ENCODE measurements around the gene PDCL2.
A peak's percentile ranks its signal among the peaks of the same experiment; 100 is the strongest.
"Not testable (repeated sequence)": the region's sequence is repeated elsewhere in the genome, so short reads cannot be mapped to it uniquely, and the experiment has no call there.

Gene PDCL2

GRCh38 chr4:55588160-55588559 lies 3.9 kb downstream of the PDCL2 start:
- DNase-seq (ENCODE audit: low read depth in 2 of 2): no peak

- DNase-seq (ENCODE audit: low read depth in 2 of 2): not testable (repeated sequence)
These were observed 9.3 kb downstream of the PDCL2 start for GRCh38 chr4:55582773-55583172.

GRCh38 chr4:55578341-55579010 lies 13.6 kb downstream of the PDCL2 start:
- no peak for DNase-seq (ENCODE audit: low read depth in 2 of 2)

DNA sequence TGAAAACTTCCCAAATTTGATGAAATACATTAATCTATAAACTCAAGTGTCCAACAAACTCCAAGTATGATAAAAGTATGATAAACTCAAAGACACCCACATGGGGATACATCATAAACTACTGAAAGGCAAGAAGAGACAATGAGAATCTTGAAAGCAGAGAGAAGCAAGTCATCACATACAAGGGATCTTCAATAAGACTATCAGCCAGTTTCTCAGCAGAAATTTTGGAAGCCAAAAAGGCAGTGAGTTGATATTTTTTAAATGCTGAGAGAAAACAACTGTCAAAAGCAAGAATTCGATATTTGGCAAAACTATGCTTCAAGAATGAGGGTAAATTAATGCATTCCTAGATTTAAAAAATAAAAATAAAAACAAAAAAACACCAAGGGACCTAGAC lies 16.5 kb downstream of the PDCL2 start:
- no peak for DNase-seq (ENCODE audit: low read depth in 2 of 2)

DNA sequence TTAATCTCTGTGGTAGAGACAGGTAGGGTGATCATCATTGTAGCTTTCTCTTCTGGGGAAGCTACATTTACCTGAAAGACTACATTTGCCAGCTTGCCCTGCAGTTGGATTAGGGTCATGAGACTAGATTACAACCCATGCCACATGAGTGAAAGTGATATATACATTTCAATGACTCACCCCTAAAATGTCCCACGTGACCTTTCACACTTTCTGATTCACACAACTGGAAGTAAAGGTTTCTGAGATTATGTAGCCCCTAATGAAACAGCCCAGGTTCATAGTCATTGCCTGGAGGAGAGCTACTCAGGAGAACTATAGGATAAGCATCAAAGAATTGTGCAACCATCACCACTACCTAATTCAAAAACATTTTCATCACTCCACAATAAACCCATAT lies 17.8 kb downstream of the PDCL2 start:
- DNase-seq (ENCODE audit: low read depth in 2 of 2): no peak

DNA sequence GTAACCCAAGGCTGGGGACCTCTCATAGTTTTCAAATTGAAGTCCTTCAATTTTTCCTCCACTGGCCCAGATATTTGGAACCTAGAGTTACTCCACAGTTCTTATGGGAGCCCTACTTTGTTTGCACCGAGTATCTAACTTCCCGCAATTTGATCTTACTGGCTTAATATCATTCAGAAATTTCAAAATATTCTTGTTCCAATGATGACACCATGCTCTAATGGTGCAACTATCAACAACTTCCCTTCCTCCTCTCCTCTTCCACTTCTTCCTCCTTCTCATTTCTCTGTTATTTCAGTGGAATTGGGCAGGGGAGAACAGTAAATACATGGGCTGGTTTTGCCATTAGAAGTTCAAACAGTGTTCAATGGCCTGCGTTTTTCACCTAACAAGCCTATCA lies 20.2 kb downstream of the PDCL2 start:
- DNase-seq (ENCODE audit: low read depth in 2 of 2): no peak

DNA sequence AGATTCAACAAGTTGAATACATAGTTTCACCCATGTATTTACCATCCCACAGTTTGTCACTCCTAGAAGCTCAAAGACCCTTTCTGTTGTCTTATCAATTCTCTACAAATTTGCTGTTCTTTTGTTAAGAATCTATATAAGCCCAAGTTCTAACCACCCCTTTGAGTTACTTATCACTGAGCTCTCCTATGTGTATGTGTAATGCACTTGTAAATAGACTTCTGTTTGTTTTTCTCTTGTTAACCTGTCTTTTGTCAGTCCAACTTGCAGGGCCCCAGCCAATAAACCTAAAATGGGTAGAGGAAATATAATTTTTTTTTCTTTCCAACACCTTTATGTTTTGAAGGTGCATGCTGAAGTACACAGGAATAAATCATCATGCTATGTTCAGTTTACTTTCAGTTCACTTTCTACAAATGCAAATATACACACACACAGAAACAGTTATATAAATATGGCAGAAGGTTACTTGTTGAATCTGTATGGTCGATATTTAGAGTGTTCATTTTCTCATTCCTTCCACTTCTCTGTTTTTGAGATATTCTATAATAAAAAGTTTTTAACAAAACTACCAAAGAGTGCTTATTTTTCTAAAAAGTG lies 23.0 kb downstream of the PDCL2 start:
- no peak for DNase-seq (ENCODE audit: low read depth in 2 of 2)

GRCh38 chr4:55561889-55562288 lies 30.2 kb downstream of the PDCL2 start:
- DNase-seq (ENCODE audit: low read depth in 2 of 2): no peak

DNA sequence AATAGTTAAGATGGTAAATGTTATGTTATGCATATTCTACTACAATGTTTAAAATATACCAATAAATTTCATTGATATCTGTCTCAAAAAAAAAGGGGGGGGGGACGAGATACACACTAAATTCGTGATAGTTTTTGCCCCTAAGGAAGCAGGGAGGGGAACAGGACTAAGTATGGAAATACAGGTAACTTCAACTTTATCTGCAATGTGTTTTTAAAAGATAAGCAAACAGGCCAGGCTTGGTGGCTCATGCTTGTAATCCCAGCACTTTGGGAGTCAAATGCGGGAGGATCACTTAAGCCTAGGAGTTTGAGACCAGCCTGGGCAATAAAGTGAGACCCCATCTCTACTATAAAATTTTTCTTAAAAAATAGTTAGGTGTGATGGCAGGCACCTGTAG lies 31.9 kb downstream of the PDCL2 start:
- no peak for DNase-seq (ENCODE audit: low read depth in 2 of 2)

DNA sequence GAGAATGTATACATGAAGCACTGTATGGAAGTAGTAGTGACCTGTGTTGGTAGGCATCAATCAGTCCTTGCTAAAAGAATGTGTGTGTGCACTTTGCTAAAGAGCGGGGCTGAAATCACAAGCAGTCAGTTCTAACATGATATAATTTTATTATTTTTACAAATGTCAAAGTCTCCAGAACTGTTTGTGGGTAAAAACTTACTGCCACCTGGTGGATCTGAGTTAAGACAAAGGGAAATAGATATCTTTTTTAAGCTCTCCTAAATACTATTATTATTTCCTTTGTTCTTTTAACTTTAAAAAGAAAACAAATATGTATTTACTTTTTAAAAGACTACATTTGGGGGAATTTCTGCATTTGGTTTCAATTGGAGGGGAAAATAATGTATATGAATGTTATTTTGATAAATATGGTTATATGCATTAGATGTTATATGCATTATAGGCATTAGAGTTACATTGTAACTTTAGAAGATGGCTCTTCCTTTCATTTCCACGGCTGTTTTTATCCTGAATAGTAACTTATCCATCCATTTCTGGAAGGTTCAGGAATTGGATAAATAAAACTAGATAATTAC lies 37.5 kb downstream of the PDCL2 start:
- DNase-seq (ENCODE audit: low read depth in 2 of 2): no peak

GRCh38 chr4:55553441-55554201 lies 38.4 kb downstream of the PDCL2 start:
- DNase-seq (ENCODE audit: low read depth in 2 of 2): no peak

- not testable (repeated sequence) for DNase-seq (ENCODE audit: low read depth in 2 of 2)
These were observed 40.1 kb downstream of the PDCL2 start for GRCh38 chr4:55551964-55552363.

DNA sequence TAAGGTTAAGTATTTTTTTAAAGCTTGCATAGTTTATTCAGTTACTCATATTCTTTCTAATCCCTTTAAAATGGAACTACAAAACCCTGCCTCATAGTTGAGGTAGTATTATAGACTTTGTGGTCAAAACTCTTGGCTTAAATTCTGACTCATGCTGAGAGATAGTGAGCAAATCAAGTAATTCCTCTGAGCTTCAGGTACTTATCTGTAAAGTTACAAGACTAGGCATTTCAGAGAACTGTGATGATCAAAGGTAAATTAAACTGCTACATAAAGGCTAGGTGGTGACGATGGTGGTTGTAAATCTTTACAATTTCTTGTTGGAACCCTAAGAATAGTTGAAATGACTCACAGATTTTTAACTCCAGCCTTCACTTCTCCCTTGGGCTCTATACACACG lies 42.2 kb downstream of the PDCL2 start:
- DNase-seq (ENCODE audit: low read depth in 2 of 2): no peak

DNA sequence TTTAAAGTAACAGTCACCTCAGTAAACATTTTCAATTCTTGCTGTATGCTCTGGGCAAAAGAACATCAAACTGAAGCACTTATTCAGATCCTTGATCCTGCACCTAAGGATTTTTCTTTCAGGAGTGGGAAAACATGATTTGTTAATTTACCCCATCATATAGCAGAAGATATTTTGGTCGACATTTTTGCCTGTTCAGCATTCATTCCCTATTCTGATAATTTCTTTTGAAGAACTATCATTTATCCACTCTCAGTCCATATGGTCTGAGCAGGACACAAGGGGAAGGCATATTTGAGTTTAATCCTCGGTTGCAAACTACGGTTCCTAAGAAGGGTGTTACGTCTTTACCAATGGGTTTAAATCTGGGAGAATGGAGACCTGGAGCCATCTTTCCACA lies 44.1 kb downstream of the PDCL2 start:
- no peak for DNase-seq (ENCODE audit: low read depth in 2 of 2)

- DNase-seq (ENCODE audit: low read depth in 2 of 2): no peak
These were observed 44.6 kb downstream of the PDCL2 start for GRCh38 chr4:55547466-55547770.

GRCh38 chr4:55546756-55547465 lies 45.1 kb downstream of the PDCL2 start, which contains the start of gene CLOCK:
CLOCK (minus strand) TSS chr4:55546909; CDS start chr4:55482785, 64,124 bp downstream.
- peak; percentile 59 to 68 for DNase-seq (ENCODE audit: low read depth in 2 of 2)

GRCh38 chr4:55546506-55546755 lies 45.6 kb downstream of the PDCL2 start:
- no peak for DNase-seq (ENCODE audit: low read depth in 2 of 2)

DNA sequence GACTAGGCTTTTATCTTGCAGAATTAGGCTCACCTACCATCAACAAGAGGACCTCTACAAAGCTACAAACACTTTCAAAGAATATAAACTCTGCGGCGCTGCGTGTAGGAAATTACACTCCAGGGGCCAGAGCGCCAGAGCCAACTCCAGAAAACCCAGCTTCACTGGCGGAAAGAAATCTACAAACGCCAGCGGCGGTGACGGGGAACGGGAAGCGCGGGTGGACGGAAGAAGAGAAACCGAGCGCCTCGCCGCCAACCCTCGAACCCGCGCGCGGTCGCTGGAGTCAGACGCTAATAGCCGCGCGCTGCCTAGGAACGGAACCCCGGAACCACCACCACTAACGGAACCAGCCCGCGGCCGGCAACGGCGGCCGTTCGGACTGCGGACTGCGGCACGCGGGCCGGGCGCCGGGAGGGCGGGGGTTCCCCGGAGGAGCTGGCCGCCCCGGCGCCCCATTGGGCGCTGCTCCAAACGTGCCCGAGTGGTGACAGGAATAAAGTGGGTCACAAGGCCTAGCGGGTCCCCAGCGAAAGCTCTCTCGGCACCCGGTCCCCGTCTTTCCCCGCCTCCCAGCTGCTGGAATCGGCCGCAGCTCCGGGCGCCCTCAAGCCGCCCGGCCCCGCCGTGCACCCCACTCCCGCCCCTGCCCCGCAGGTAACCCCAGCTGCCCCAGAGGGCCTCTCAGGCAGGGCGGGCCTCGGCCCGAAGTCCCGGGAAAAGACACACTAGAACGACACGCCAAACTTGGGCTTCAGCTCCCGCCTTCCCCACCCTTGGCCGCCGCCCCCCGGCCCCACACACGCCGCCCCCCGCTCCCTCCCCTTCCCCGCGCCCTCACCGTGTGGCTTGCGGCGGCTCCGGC lies 46.2 kb downstream of the PDCL2 start:
- DNase-seq (ENCODE audit: low read depth in 2 of 2): peak in 1 of 2 donors; percentile 33

DNA sequence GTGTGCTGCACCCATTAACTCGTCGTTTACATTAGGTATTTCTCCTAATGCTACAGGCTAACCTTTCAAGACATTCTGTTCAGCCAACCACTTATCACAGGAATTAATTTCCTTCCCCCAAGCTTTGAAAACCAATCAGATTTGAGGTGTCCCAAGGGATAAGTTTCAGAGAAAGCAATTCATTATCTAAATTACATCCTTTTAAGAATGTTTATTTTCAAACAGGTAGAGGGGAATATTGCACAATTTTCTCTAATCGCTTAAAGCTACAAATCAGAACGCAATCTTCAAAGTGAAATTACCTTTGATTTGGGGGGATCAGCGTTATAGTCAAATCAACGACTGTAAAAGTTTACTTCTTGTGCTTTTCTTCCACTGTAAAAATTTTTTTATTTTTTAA lies 46.9 kb downstream of the PDCL2 start:
- DNase-seq (ENCODE audit: low read depth in 2 of 2): no peak

GRCh38 chr4:55543858-55544257 lies 48.2 kb downstream of the PDCL2 start:
- DNase-seq (ENCODE audit: low read depth in 2 of 2): no peak

DNA sequence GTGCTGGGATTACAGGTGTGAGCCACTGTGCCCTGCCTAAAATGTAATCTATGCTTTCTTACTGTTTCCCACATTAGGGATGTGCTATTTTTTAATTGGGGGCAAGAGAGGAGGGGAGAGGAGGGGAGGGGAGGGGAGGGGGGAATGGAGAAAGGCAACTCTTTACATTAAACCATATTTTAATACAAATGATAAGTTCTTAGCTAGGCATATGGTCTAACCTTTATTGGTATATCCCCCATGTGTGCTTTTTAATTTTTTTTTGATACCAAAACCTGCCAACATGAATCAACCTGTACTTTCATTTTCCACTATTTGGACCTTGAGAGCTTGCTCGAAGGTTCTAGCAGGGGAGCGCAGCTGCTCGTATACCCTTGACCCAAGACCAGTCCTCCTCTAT lies 51.8 kb downstream of the PDCL2 start:
- DNase-seq (ENCODE audit: low read depth in 2 of 2): no peak

DNA sequence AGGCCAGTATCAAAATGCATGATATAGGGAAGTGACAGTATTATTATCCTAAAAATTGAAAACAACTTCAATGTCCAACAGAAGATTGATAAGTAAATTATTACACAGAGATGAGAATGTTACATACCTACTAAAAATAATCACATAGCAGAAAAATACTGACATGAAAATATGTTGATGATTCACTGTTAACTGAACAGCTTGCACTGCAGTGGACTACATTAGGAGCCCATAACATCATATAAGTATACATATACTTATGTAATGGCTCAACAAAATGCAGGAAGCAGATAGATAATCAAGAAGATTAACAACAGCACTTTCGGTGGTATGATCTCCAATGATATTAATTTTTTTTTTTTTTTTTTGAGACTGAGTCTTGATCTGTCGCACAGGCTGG lies 52.4 kb downstream of the PDCL2 start:
- DNase-seq (ENCODE audit: low read depth in 2 of 2): no peak

Measured in stimulated activated CD4-positive, alpha-beta T cell treated with anti-CD3 and anti-CD28 coated beads, Interleukin-1b, Interleukin-23, amount 100 ng/mL, for 1 hour (primary cell).